GM19397 (cell line): ENCODE data around the gene PIGT.
A peak's percentile ranks its signal among the peaks of the same experiment; 100 is the strongest.

ENCODE experiments used
- ATAC-seq: cut with Tn5 transposase; IDR thresholded peaks from one replicate; pipeline ENCODE4 v1.9.1; 2021; ENCODE audit warnings: mild to moderate bottlenecking, moderate library complexity; ENCODE audit not compliant: unreplicated experiment

The PIGT gene

GRCh38 chr20:45400346-45401031 is 15.5 kb upstream of the PIGT start:
- no peak for ATAC-seq

DNA sequence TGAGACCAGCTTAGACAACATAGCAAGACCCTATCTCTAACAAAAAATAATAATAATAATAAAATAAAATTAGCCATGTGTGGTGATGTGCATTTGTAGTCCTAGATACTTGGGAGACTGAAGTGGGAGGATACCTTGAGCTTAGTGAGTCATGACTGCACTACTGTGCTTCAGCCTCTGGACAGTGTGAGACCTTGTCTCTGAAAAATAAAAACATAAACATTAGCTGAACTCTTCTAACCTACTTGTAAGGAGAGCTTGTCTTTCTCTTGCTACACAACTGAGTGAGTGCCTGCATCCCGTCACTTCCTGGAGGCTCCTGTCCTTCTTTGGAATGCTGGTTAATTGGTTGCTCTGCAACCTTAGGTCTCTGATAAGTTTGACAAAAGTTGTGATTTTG is 13.0 kb upstream of the PIGT start:
- no peak for ATAC-seq

- ATAC-seq: no peak
Observed at GRCh38 chr20:45404438-45404837, 11.5 kb upstream of the PIGT start.

GRCh38 chr20:45405571-45406259 is 10.2 kb upstream of the PIGT start:
- no peak for ATAC-seq

DNA sequence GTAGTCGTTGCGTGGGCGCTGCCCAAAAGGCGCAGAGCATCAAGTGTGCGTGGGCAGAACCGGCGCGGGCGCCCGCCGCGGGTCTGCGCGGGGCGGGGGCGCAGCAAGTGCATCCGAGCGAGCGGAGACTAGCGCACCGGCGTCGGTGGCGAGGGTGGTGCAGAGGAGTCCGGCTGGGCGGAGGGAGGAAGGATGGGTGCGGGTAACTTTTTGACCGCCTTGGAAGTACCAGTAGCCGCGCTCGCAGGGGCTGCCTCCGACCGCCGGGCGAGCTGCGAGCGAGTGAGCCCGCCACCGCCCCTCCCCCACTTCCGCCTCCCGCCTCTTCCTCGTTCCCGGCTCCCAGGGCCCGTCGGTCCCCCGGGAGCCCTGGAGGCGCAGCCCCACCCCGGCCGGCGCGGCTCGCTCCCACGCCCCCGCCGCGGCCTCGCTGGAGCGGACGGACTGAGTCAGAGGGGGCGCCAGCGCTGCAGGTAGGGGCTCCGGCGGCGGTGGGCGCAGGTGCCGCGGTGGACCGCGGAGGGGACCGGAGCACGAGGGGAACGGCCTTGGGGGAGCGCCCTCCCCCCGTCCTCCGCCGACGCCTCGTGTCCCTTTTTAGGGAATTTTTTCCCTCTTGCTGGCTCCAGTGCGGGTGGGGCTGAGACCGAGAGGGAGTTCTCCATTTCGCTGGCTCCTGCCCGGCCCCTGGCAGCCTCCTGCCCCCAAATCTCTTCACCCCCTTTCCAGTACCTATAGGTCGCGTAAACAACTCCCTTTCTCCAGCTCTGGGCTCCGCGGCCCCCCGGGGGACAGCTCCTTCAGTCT is 9.5 kb upstream of the PIGT start:
- no peak for ATAC-seq

- ATAC-seq: no peak
Observed at GRCh38 chr20:45407067-45407745, 8.7 kb upstream of the PIGT start.

DNA sequence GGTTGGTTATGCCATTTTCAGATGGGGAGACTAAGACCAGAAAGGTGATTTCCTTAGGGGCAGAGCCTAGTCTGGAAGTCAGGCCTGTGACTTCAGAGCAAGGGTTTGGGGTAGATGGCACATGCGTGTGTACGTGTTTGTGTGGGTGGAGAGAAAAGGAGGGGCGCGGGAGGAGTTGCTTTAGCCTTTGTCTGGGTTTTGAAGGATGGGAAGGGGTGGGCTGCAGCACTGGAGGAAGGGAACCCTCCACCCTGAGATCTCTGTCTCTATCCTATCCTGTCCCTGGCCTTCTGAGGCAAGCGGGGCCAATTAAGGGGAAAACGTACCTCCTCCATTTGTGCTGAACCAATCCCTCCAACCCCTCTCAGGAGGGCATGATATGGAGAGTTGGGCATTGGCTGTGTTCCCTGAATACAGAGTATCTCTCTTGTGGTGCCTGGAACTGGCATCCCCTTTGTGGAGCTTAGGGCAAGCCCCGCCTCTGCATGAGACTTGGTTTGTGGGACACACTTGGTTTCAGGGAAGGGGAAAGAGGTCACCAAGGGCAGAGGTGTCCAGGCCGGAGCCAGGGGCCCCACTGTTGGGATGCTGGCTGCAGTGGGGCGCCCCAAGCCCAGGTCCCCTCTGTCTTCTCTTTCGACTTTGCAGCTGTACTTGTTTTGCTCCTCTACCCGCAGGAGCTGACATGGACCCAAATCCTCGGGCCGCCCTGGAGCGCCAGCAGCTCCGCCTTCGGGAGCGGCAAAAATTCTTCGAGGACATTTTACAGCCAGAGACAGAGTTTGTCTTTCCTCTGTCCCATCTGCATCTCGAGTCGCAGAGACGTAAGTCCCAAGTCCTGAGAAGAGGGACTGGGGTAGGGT is 7.9 kb upstream of the PIGT start, which contains the start of gene DBNDD2:
DBNDD2 (plus strand) TSS at position 507 of the 863 bp plus-strand sequence; CDS start at position 686, 179 bp downstream.
- no peak for ATAC-seq

DNA sequence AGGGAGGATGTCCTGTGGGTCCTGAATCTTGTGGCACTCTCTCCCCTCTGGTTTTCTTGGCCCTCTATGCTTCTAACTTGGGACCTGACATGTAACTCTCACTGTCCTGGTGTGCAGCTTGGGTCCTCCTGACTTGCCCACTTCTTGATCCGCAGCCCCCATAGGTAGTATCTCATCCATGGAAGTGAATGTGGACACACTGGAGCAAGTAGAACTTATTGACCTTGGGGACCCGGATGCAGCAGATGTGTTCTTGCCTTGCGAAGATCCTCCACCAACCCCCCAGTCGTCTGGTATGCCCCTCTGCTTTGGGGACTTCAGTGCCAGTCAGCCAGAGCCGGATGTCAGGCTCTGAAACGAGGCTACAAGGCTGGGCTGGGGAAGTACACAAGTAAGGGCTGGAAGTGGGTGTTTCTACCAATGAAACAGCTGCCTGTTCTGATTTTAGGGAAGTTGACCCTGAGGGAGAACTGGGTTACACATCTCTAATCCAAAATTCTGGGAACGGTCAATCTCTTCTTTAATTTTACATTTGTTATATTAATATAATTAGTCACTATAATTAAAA is 7.2 kb upstream of the PIGT start:
- ATAC-seq: no peak

DNA sequence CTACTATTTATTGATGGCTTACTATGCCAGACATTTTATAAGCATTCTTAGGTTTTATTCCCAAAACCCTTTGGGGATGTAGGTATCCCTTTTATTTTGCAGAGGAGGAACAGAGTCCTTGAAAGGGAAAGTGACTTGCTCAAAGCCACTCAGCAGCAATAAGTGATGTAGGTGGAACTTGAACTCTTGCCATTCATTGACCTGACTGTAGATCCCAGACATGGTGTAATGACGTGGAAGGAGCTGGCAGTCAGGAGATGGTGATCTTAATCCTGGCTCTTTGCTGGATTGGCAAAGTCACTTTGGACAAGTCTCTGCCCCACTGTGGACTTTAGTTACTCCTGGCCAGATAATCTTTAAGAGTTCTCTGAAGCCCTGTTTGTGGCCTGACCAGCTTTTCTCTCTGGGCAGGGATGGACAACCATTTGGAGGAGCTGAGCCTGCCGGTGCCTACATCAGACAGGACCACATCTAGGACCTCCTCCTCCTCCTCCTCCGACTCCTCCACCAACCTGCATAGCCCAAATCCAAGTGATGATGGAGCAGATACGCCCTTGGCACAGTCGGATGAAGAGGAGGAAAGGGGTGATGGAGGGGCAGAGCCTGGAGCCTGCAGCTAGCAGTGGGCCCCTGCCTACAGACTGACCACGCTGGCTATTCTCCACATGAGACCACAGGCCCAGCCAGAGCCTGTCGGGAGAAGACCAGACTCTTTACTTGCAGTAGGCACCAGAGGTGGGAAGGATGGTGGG is 6.2 kb upstream of the PIGT start:
- no peak for ATAC-seq

DNA sequence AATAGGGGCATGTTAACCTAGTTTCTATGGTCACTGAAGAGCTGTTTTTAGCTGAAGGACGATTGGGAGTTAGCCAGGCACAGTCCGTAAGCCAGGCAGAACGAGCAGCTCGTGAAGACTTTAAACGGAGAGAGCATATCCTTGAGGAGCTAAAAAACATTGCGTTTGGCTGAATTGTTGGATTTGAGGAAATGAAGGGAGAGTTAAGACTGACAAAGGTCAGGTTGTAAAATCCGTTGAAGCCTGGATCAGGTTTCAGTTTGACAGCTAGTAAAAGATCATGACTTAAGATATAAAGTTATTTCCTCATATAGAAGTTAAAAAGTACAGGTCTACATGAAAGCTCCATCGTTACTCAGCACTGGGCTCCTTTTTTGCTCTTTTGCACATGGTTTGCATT is 5.1 kb upstream of the PIGT start:
- no peak for ATAC-seq

GRCh38 chr20:45412653-45413052 is 3.3 kb upstream of the PIGT start:
- no peak for ATAC-seq

DNA sequence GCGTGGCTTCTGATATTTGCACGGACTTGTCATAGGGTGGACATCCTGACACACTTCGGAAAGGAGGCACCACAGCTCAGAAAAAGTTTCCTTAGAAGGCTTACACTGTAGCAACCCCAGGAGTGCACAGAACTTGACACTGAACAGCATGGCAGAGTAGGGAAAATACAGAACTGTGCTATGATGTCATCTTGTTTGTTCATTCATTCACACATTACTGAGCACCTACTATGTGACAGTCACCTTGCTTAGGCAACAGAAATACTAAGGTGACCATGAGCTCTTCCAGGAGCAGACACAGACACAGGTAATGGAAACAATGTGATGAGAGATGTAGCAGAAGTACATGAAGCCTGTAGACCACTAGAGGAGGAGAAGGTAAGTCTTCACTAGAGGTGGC is 2.5 kb upstream of the PIGT start:
- no peak for ATAC-seq

DNA sequence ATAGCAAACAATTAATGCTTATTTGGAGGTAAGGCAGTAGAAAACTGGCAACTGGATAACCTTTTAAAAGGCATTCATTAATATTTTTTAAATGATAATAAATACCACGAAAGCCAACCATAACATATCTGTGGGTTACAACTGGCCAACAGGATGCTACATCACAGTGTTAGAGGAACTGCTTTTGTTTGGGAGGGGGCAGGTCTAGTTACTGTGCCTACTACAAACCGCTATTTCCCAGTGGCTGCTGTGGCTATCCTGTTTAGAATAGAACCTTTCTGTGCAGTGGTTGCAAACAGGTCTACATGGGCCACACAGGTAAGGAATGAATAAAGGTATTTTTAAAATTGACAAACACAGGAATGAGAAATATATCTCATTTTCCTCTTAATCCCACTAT is 976 bp downstream of the PIGT start:
- no peak for ATAC-seq

- peak; percentile 75 for ATAC-seq
Observed at GRCh38 chr20:45419188-45420091, 3.5 kb downstream of the PIGT start.

DNA sequence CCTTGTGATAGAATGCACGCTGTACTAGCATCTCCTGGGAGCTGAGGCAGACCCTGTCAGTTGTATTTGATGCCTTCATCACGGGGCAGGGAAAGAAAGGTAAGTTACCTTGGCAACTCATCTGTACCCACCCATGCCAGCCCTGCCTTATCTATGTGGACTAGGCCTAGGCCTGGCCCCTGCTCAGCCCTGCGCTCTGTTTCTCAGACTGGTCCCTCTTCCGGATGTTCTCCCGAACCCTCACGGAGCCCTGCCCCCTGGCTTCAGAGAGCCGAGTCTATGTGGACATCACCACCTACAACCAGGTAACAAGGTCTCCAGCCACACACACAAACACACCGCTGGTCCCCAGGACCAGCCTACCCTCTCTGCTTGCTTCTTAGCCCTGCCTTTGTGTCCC is 4.2 kb downstream of the PIGT start:
- ATAC-seq: no peak

GRCh38 chr20:45423700-45424099 is 7.8 kb downstream of the PIGT start:
- no peak for ATAC-seq

DNA sequence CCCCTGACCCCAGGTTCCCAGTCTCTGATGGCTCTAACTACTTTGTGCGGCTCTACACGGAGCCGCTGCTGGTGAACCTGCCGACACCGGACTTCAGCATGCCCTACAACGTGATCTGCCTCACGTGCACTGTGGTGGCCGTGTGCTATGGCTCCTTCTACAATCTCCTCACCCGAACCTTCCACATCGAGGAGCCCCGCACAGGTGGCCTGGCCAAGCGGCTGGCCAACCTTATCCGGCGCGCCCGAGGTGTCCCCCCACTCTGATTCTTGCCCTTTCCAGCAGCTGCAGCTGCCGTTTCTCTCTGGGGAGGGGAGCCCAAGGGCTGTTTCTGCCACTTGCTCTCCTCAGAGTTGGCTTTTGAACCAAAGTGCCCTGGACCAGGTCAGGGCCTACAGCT is 9.6 kb downstream of the PIGT start:
- ATAC-seq: no peak

GRCh38 chr20:45426320-45427016 is 10.5 kb downstream of the PIGT start:
- no peak for ATAC-seq
